Gastroesophageal sphincter (tissue), 4 donors: ENCODE measurements around the gene CSRNP3. TPM values are rescaled to one million over a fixed set of nuclear protein-coding genes. Genes with fewer than 3 reads are reported as not detected.

Experiments used
- ATAC-seq: fragments of 150-250 bp; one replicate; pipeline ENCODE4 v1.9.1; 2016; ENCODE audit warnings: mild to moderate bottlenecking, moderate library complexity
- H3K27ac ChIP-seq, 4 donors: fragments of 200-600 bp; sonication (generic) in 3 of 4; 1 replicate in 3 of 4; 2 replicates in 1 of 4; pipeline ENCODE4 v1.5.1; 2016 to 2019
- H3K27me3 ChIP-seq: fragments of 200-600 bp; sonication (generic); one replicate; pipeline ENCODE4 v1.5.1; 2019
- H3K36me3 ChIP-seq, 2 donors: fragments of 200-600 bp; sonication (generic); one replicate each; pipeline ENCODE4 v1.5.1; 2019; ENCODE audit warnings: control low read depth in 1 of 2
- H3K4me1 ChIP-seq, 3 donors: fragments of 200-600 bp; sonication (generic); 1 replicate in 2 of 3; 2 replicates in 1 of 3; pipeline ENCODE4 v1.5.1; 2016 to 2019; ENCODE audit warnings: control low read depth in 2 of 3
- H3K4me3 ChIP-seq, 2 donors: fragments of 200-600 bp; sonication (generic); one replicate each; pipeline ENCODE4 v1.5.1; 2019; ENCODE audit warnings: mild to moderate bottlenecking in 1 of 2, moderate library complexity in 1 of 2
- H3K9me3 ChIP-seq, 3 donors: fragments of 200-600 bp; sonication (generic); one replicate each; pipeline ENCODE4 v1.5.1; 2017 to 2019; ENCODE audit warnings: control low read depth in 2 of 3
- CTCF ChIP-seq, 4 experiments: fragments of 200-600 bp in 2 of 4; fragments of 450-650 bp in 2 of 4; sonication (generic) in 1 of 4; IDR thresholded peaks; one replicate each; pipeline ENCODE4 v1.5.1; 2017 to 2019; ENCODE audit warnings: antibody characterized with exemption in 4 of 4, mild to moderate bottlenecking in 2 of 4, moderate library complexity in 2 of 4
- EP300 ChIP-seq: sonication (generic); formaldehyde crosslinking; IDR thresholded peaks from one replicate; pipeline ENCODE4 v1.6.1; 2017; ENCODE audit warnings: antibody characterized with exemption, mild to moderate bottlenecking
- POLR2A ChIP-seq, 2 donors: fragments of 450-650 bp; IDR thresholded peaks; one replicate each; pipeline ENCODE4 v1.6.1; 2017; ENCODE audit warnings: antibody characterized with exemption in 2 of 2, mild to moderate bottlenecking in 2 of 2, moderate library complexity in 1 of 2
- POLR2AphosphoS5 ChIP-seq: sonication (generic); formaldehyde crosslinking; IDR thresholded peaks from one replicate; pipeline ENCODE4 v1.6.1; 2017; ENCODE audit warnings: antibody characterized with exemption
- WGBS, 2 donors: methylation state at CpG; one replicate each; pipeline ENCODE4 v1.1.5; 2018; ENCODE audit warnings: low coverage in 1 of 2; 5-methylcytosine and 5-hydroxymethylcytosine counted together
- total RNA-seq, 4 donors: library from RNA; depleted of rRNA; stranded (reverse); fragments of >200 nt; gene quantifications; one replicate each; pipeline ENCODE4 v1.1.0, GENCODE V29; 2016

The CSRNP3 gene
- total RNA-seq, 4 donors from 2014 or later, result 0.81 to 5.4 (median 3.1) TPM

GRCh38 chr2:165539985-165540384 lies 70.5 kb downstream of the CSRNP3 start:
- Histone ChIP-seq H3K4me3 (no peak overlapping the region), H3K27me3 (no peaks in the 10 kb centered on the region), H3K4me1 (no peaks in the 10 kb centered on the region), H3K27ac (no peak overlapping the region), H3K36me3 (no peaks in the 10 kb centered on the region), H3K9me3 (no peaks in the 10 kb centered on the region)
- no peak for ATAC-seq
- no peak for TF ChIP-seq POLR2AphosphoS5
- TF ChIP-seq CTCF (IDR thresholded peaks at IDR 0.05), result no peak
- no peak for TF ChIP-seq POLR2A (IDR thresholded peaks at IDR 0.05)
- TF ChIP-seq EP300, result no peak

- Histone ChIP-seq H3K4me3 (no peak overlapping the region), H3K4me1 (no peaks in the 10 kb centered on the region), H3K27ac (no peak overlapping the region), H3K9me3 (no peaks in the 10 kb centered on the region), H3K36me3 (no peaks in the 10 kb centered on the region), H3K27me3 (no peaks in the 10 kb centered on the region)
- 97 to 100% methylated on average over 2 of the region's 2 CpGs for WGBS, 2 donors
- ATAC-seq, result no peak
- TF ChIP-seq POLR2AphosphoS5, result no peak
- TF ChIP-seq POLR2A (IDR thresholded peaks at IDR 0.05), result no peak
- TF ChIP-seq CTCF (IDR thresholded peaks at IDR 0.05), result no peak
- no peak for TF ChIP-seq EP300
Observed at GRCh38 chr2:165544897-165545296, 75.4 kb downstream of the CSRNP3 start.

GRCh38 chr2:165547900-165548299 lies 78.4 kb downstream of the CSRNP3 start:
- no peak overlapping the region for H3K27ac ChIP-seq
- ATAC-seq, result no peak
- no peaks in the 10 kb centered on the region for H3K36me3 ChIP-seq
- no peaks in the 10 kb centered on the region for H3K4me1 ChIP-seq
- H3K27me3 ChIP-seq, result no peaks in the 10 kb centered on the region
- H3K9me3 ChIP-seq, result no peaks in the 10 kb centered on the region
- no peak for TF ChIP-seq CTCF (IDR thresholded peaks at IDR 0.05)
- TF ChIP-seq POLR2AphosphoS5, result no peak
- TF ChIP-seq EP300, result no peak
- TF ChIP-seq POLR2A (IDR thresholded peaks at IDR 0.05), result no peak
- H3K4me3 ChIP-seq, result no peak overlapping the region

- Histone ChIP-seq H3K36me3 (no peaks in the 10 kb centered on the region), H3K27me3 (no peaks in the 10 kb centered on the region), H3K27ac (no peak overlapping the region), H3K4me3 (no peak overlapping the region), H3K9me3 (no peaks in the 10 kb centered on the region), H3K4me1 (no peaks in the 10 kb centered on the region)
- no peak for ATAC-seq
- WGBS, 2 donors, result 17 to 75% methylated on average over 1 of the region's 1 CpG
- TF ChIP-seq POLR2AphosphoS5 (no peak), POLR2A (IDR thresholded peaks at IDR 0.05) (no peak), EP300 (no peak), CTCF (IDR thresholded peaks at IDR 0.05) (no peak)
Observed at GRCh38 chr2:165549619-165550018, 80.1 kb downstream of the CSRNP3 start.

- H3K4me1 ChIP-seq, result no peaks in the 10 kb centered on the region
- WGBS, 2 donors, result 83 to 100% methylated on average over 1 to 2 of the region's 2 CpGs
- H3K36me3 ChIP-seq, result no peaks in the 10 kb centered on the region
Observed at GRCh38 chr2:165558832-165559231, 89.3 kb downstream of the CSRNP3 start.

More at GRCh38 chr2:165558832-165559231, 89.3 kb downstream of the CSRNP3 start:
- H3K27me3 ChIP-seq, result no peaks in the 10 kb centered on the region
- no peak overlapping the region for H3K4me3 ChIP-seq
- no peaks in the 10 kb centered on the region for H3K9me3 ChIP-seq
- TF ChIP-seq EP300 (no peak), POLR2A (IDR thresholded peaks at IDR 0.05) (no peak), CTCF (IDR thresholded peaks at IDR 0.05) (no peak), POLR2AphosphoS5 (no peak)
- no peak for ATAC-seq
- no peak overlapping the region for H3K27ac ChIP-seq
